Ovary (tissue), 9 donors: ENCODE data around the gene SOCS6. TPM values are rescaled to one million over a fixed set of nuclear protein-coding genes. Genes with fewer than 3 reads are reported as not detected.

ENCODE experiments used
- DNase-seq, 5 donors: peaks; one replicate each; pipeline ENCODE4 v3.0.0-alpha.2; 2019 to 2020
- H3K27ac ChIP-seq, 2 donors: fragments of 200-600 bp; one replicate each; pipeline versions ENCODE4 v1.5.1 to v1.8.0; 2019 to 2022
- H3K27me3 ChIP-seq: fragments of 200-600 bp; one replicate; pipeline ENCODE4 v1.8.0; 2022
- H3K36me3 ChIP-seq: fragments of 200-600 bp; sonication (generic); one replicate; pipeline ENCODE4 v1.5.1; 2019
- H3K4me1 ChIP-seq: one replicate; pipeline ENCODE4 v1.8.1; 2013; ENCODE audit warnings: mild to moderate bottlenecking, moderate library complexity; ENCODE audit not compliant: insufficient read depth
- H3K4me3 ChIP-seq: fragments of 200-600 bp; sonication (generic); one replicate; pipeline ENCODE4 v1.5.1; 2017
- H3K9me3 ChIP-seq, 2 donors: fragments of 200-600 bp in 1 of 2; sonication (generic) in 1 of 2; one replicate each; pipeline versions ENCODE4 v1.5.1 to v1.8.1; 2013 to 2019; ENCODE audit warnings: mild to moderate bottlenecking in 1 of 2, moderate library complexity in 1 of 2
- CTCF ChIP-seq, 3 donors: fragments of 450-650 bp in 2 of 3; fragments of 200-600 bp in 1 of 3; IDR thresholded peaks; one replicate each; pipeline versions ENCODE4 v1.5.1 to v1.8.0; 2016 to 2022; ENCODE audit warnings: antibody characterized with exemption in 3 of 3, mild to moderate bottlenecking in 1 of 3
- EP300 ChIP-seq: sonication (generic); formaldehyde crosslinking; IDR thresholded peaks from one replicate; pipeline ENCODE4 v1.6.1; 2017; ENCODE audit warnings: antibody characterized with exemption
- POLR2A ChIP-seq: fragments of 450-650 bp; IDR thresholded peaks from one replicate; pipeline ENCODE4 v1.6.1; 2017; ENCODE audit warnings: antibody characterized with exemption, mild to moderate bottlenecking, moderate library complexity
- WGBS, 3 donors: extraction: QIAGEN DNeasy Blood & Tissue Kit in 1 of 3; methylation state at CpG; one replicate each; pipeline versions ENCODE4 v1.1.5 to v1.1.7; 2013 to 2017; 5-methylcytosine and 5-hydroxymethylcytosine counted together
- intact Hi-C, 4 donors: fragments of 100-400 bp; cut with DNase I; formaldehyde crosslinking; loops; one replicate each; pipeline versions ENCODE4 v1.11.0 to v1.15.1; 2022 to 2023
- polyA plus RNA-seq, 2 donors: library from polyadenylated mRNA; stranded (reverse); fragments of 200-250 nt in 1 of 2; fragments of 350-450 nt in 1 of 2; fragmentation: Illumina TruSeq in 1 of 2; extraction: RNeasy Lipid Tissue Mini Kit (QIAGEN cat#74804) in 1 of 2; gene quantifications; one replicate each; pipeline ENCODE4 v1.2.3, GENCODE V29; 2013 to 2014
- total RNA-seq, 7 donors: library from RNA; depleted of rRNA in 2 of 7; stranded (reverse); fragments of >200 nt in 2 of 7; fragmentation: NEBNext Ultra II Directional in 3 of 7; extraction: Animal tissue kit (Norgen Biotek cat#: 25700) in 3 of 7; gene quantifications; one replicate each; pipeline versions ENCODE4 v1.1.0 to v1.2.4, GENCODE V29; 2016 to 2023
- donor health status: DM: no; HTN: no; CAD: no; lungs with moderate emphysema.
- donor health status: DM: no; HTN: no; CAD: no.
- donor health status: Bipolar disorder and iron deficiency.
- donor health status: DM: yes; HTN: yes; CAD: no.
- donor health status: DM: no; HTN: no; CAD: no.
- donor health status: DM: yes; HTN: yes; CAD: no.

The SOCS6 gene
- total and polyA plus RNA-seq, 9 donors = 8.1 to 23.8 (median 16.6) TPM

GRCh38 chr18:70374154-70374553, 85.3 kb downstream of the SOCS6 start:
- intact Hi-C loops = no loop called here
- no peaks in the 10 kb centered on the region for H3K36me3 ChIP-seq
- no peaks in the 10 kb centered on the region for H3K27me3 ChIP-seq
- no peaks in the 10 kb centered on the region for H3K9me3 ChIP-seq
- TF ChIP-seq POLR2A (no peak), EP300 (no peak), CTCF (IDR thresholded peaks at IDR 0.05) (no peak)
- H3K4me1 ChIP-seq = no peaks in the 10 kb centered on the region
- no peak overlapping the region for H3K27ac ChIP-seq
- no peak for DNase-seq
- H3K4me3 ChIP-seq = no peak overlapping the region
- WGBS, 3 donors = 92 to 100% (median 94%) methylated on average over 2 of the region's 2 CpGs

- H3K4me3 ChIP-seq = no peak overlapping the region
- H3K4me1 ChIP-seq = no peaks in the 10 kb centered on the region
- WGBS, 3 donors = 92 to 93% (median 93%) methylated on average over 15 of the region's 15 CpGs
- TF ChIP-seq EP300 (no peak), CTCF (IDR thresholded peaks at IDR 0.05) (no peak), POLR2A (no peak)
- intact Hi-C loops = no loop called here
- H3K9me3 ChIP-seq = no peaks in the 10 kb centered on the region
- H3K36me3 ChIP-seq = no peaks in the 10 kb centered on the region
- DNase-seq = no peak
- H3K27me3 ChIP-seq = no peaks in the 10 kb centered on the region
- H3K27ac ChIP-seq = no peak overlapping the region
Observed at GRCh38 chr18:70376137-70376913, 87.5 kb downstream of the SOCS6 start.

GRCh38 chr18:70376914-70377258, 88.0 kb downstream of the SOCS6 start:
- Histone ChIP-seq H3K4me1 (no peaks in the 10 kb centered on the region), H3K27ac (no peak overlapping the region), H3K27me3 (no peaks in the 10 kb centered on the region), H3K36me3 (no peaks in the 10 kb centered on the region), H3K4me3 (no peak overlapping the region), H3K9me3 (no peaks in the 10 kb centered on the region)
- no peak for DNase-seq
- WGBS, 3 donors = 66 to 74% (median 73%) methylated on average over 4 of the region's 4 CpGs
- intact Hi-C loops = no loop called here
- TF ChIP-seq CTCF (IDR thresholded peaks at IDR 0.05) (no peak), POLR2A (no peak), EP300 (no peak)

GRCh38 chr18:70377317-70377799, 88.5 kb downstream of the SOCS6 start:
- H3K27me3 ChIP-seq = no peaks in the 10 kb centered on the region
- no peak for TF ChIP-seq CTCF (IDR thresholded peaks at IDR 0.05)
- TF ChIP-seq EP300 = no peak
- TF ChIP-seq POLR2A = no peak
- H3K27ac ChIP-seq = no peak overlapping the region
- H3K4me3 ChIP-seq = no peak overlapping the region
- WGBS, 3 donors = 11 to 14% (median 13%) methylated on average over 8 of the region's 8 CpGs
- no peak for DNase-seq
- no peaks in the 10 kb centered on the region for H3K36me3 ChIP-seq
- no peaks in the 10 kb centered on the region for H3K9me3 ChIP-seq
- no peaks in the 10 kb centered on the region for H3K4me1 ChIP-seq
- intact Hi-C loops = no loop called here
